ENCODE results near the gene RAB10. TPM values are rescaled to one million over a fixed set of nuclear protein-coding genes. Genes with fewer than 3 reads are reported as not detected.

The RAB10 gene
- total RNA-seq, 1 donor from 2014 or later = 181 TPM

- H3K27ac ChIP-seq = no peak overlapping the region
- H3K4me3 ChIP-seq = no peak overlapping the region
- peaks cover 9 to 11% of the 10 kb centered on the region in 2 donors for H3K36me3 ChIP-seq
- no peaks in the 10 kb centered on the region for H3K4me1 ChIP-seq
- TF ChIP-seq CTCF (IDR thresholded peaks at IDR 0.05) = no peak
- intact Hi-C loops (cut with DNase I) = no loop called here
- no peaks in the 10 kb centered on the region for H3K9me3 ChIP-seq
- DNase-seq (ENCODE audit: low spot score in 2 of 2) = no peak
- no peaks in the 10 kb centered on the region for H3K27me3 ChIP-seq
These were observed 80.3 kb downstream of the RAB10 start for GRCh38 chr2:26114151-26114550.

DNA sequence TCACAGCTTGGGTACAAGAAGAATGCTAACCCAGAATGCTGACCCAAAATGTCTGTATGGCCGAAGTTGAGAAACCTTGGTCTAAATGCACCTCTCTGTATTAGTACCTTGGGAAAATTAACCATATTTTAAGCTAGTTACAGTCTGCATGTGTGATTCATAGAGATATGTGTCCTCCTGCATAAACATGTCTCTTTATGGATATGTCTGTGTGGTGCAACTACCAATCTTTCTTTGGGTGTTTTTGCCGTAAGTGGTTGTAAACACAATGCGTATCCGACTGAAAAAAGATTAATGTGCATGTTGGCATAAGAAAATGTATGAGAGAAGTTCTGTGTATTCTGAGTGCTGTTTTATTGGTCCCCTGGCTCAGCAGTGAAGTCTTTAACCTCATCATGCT is 84.8 kb downstream of the RAB10 start:
- H3K9me3 ChIP-seq = no peaks in the 10 kb centered on the region
- H3K27ac ChIP-seq = no peak overlapping the region
- H3K27me3 ChIP-seq = no peaks in the 10 kb centered on the region
- TF ChIP-seq CTCF (IDR thresholded peaks at IDR 0.05) = no peak
- H3K4me1 ChIP-seq = no peaks in the 10 kb centered on the region
- DNase-seq (ENCODE audit: low spot score in 2 of 2) = no peak
- no peak overlapping the region for H3K4me3 ChIP-seq
- intact Hi-C loops (cut with DNase I) = no loop called here
- no peaks in the 10 kb centered on the region for H3K36me3 ChIP-seq

DNA sequence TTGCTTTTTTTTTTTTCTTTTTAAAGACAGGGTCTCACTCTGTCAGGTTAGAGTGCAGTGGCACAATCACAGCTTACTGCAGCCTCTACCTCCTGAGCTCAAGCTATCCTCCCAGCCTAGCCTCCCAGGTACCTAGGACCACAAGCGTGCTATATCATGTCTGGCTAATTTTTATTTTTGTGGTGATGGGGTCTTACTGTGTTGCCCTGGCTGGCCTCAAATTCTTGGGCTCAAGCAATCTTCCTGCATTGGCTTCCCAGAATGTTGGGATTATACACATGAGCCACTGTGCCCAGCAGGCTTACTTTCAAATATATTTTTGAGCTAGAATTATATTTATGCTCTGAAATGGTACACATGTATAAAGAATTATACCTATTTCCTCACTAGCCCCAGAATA is 85.6 kb downstream of the RAB10 start:
- H3K36me3 ChIP-seq = no peaks in the 10 kb centered on the region
- DNase-seq (ENCODE audit: low spot score in 2 of 2) = no peak
- H3K27ac ChIP-seq = no peak overlapping the region
- H3K9me3 ChIP-seq = no peaks in the 10 kb centered on the region
- H3K27me3 ChIP-seq = no peaks in the 10 kb centered on the region
- H3K4me1 ChIP-seq = no peaks in the 10 kb centered on the region
- H3K4me3 ChIP-seq = no peak overlapping the region
- no peak for TF ChIP-seq CTCF (IDR thresholded peaks at IDR 0.05)
- intact Hi-C loops (cut with DNase I) = no loop called here

GRCh38 chr2:26122630-26123029 is 88.7 kb downstream of the RAB10 start:
- Histone ChIP-seq H3K4me3 (no peak overlapping the region), H3K27ac (no peak overlapping the region), H3K4me1 (peaks cover 0 to 5% of the 10 kb centered on the region in 2 donors), H3K9me3 (no peaks in the 10 kb centered on the region), H3K36me3 (peaks cover 0 to under 1% of the 10 kb centered on the region in 2 donors), H3K27me3 (no peaks in the 10 kb centered on the region)
- TF ChIP-seq CTCF (IDR thresholded peaks at IDR 0.05) = no peak
- DNase-seq (ENCODE audit: low spot score in 2 of 2) = no peak
- intact Hi-C loops (cut with DNase I) = no loop called here

DNA sequence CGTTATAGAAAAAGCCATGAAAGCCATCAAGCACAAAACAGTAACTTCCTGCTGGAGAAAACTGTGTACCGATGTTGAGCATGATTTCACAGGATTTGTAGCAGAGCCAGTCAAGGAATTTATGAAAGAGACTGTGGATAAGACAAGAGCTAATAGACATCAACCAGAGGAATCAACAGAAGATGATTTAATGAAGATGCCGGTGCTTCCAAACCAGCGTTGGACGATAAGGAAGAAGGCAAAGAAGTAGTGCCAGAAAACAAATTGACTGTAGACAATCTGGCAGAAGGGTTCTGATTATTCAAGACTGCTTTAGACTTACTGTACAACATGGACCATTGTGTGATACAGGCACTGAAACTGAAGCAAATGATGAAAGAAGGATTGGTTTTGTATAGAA is 89.5 kb downstream of the RAB10 start:
- H3K27me3 ChIP-seq = no peaks in the 10 kb centered on the region
- no peak for DNase-seq (ENCODE audit: low spot score in 2 of 2)
- H3K4me1 ChIP-seq = peaks cover 0 to 5% of the 10 kb centered on the region in 2 donors
- H3K27ac ChIP-seq = no peak overlapping the region
- no peaks in the 10 kb centered on the region for H3K9me3 ChIP-seq
- intact Hi-C loops (cut with DNase I) = no loop called here
- H3K4me3 ChIP-seq = no peak overlapping the region
- TF ChIP-seq CTCF (IDR thresholded peaks at IDR 0.05) = no peak
- peaks cover 5 to 8% of the 10 kb centered on the region in 2 donors for H3K36me3 ChIP-seq

DNA sequence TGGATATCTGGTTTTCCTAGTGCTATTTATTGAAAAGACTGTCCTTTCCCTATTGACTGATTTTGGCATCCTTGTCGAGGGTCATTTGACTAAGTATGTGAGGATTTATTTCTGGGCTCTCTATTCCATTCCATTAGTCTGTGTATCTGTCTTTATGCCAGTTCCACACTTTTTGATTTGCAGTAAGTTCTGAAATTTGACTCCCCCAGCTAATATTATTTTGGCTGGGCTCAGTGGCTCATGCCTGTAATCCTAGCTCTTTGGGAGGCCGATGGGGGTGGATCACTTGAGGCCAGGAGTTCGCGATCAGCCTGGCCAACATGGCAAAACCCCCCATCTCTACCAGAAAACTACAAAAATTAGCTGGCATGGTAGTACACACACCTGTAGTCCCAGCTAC is 92.2 kb downstream of the RAB10 start:
- Histone ChIP-seq H3K27me3 (no peaks in the 10 kb centered on the region), H3K27ac (no peak overlapping the region), H3K4me1 (peaks cover 0 to 5% of the 10 kb centered on the region in 2 donors), H3K36me3 (peaks cover 6 to 8% of the 10 kb centered on the region in 2 donors), H3K9me3 (no peaks in the 10 kb centered on the region), H3K4me3 (no peak overlapping the region)
- no peak for DNase-seq (ENCODE audit: low spot score in 2 of 2)
- intact Hi-C loops (cut with DNase I) = no loop called here
- TF ChIP-seq CTCF (IDR thresholded peaks at IDR 0.05) = no peak

Data from ascending aorta (tissue), 2 donors.